B cell (primary cell): ENCODE data around the gene NDOR1. TPM values are rescaled to one million over a fixed set of nuclear protein-coding genes. Genes with fewer than 3 reads are reported as not detected.

Experiments used
- ATAC-seq: fragments of 200-7000 bp; cut with Tn5 transposase; one replicate; pipeline ENCODE4 v1.10.0; 2021; ENCODE audit warnings: low read depth, mild to moderate bottlenecking, moderate number of reproducible peaks, moderate library complexity
- CTCF ChIA-PET: fragments of 350-600 bp; sonication (Branson Sonifier 250); formaldehyde crosslinking; loops from one replicate; lab custom pipeline; 2021; ENCODE audit warnings: antibody characterized with exemption, inconsistent platforms; lab: Charles Lee
- POLR2A ChIA-PET: fragments of 350-600 bp; sonication (Branson Sonifier 250); formaldehyde crosslinking; loops from one replicate; lab custom pipeline; 2021; ENCODE audit warnings: antibody characterized with exemption; lab: Charles Lee
- DNase-seq: peaks from one replicate; pipeline ENCODE4 v3.0.0; 2013
- H2AFZ ChIP-seq: 2 replicates; pipeline ENCODE4 v1.6.1; 2012; ENCODE audit warnings: mild to moderate bottlenecking, low read depth, low read length; ENCODE audit not compliant: insufficient read depth, poor library complexity, severe bottlenecking
- H3K27ac ChIP-seq, 2 donors: 1 replicate in 1 of 2; 2 replicates in 1 of 2; pipeline ENCODE4 v1.5.1; 2012 to 2013; ENCODE audit warnings: low read length in 2 of 2, mild to moderate bottlenecking in 2 of 2, moderate library complexity in 1 of 2
- H3K27me3 ChIP-seq, 4 experiments: fragments of 200-600 bp in 1 of 4; sonication (generic) in 1 of 4; replicated peaks in 1 of 4; 1 replicate in 2 of 4; 2 replicates in 2 of 4; pipeline versions ENCODE4 v1.6.1 to v1.7.0; 2013 to 2016; ENCODE audit warnings: low read length in 3 of 4, mild to moderate bottlenecking in 2 of 4, mixed read lengths in 1 of 4, moderate library complexity in 1 of 4; ENCODE audit not compliant: insufficient read depth in 4 of 4, control insufficient read depth in 3 of 4; ENCODE audit errors: control extremely low read depth in 1 of 4
- H3K36me3 ChIP-seq, 2 experiments: replicated peaks in 1 of 2; 1 replicate in 1 of 2; 2 replicates in 1 of 2; pipeline versions ENCODE4 v1.6.1 to v1.7.1; 2013; ENCODE audit warnings: low read length in 1 of 2; ENCODE audit not compliant: insufficient read depth in 2 of 2, control insufficient read depth in 1 of 2; ENCODE audit errors: control extremely low read depth in 1 of 2, extremely low read depth in 1 of 2
- H3K4me1 ChIP-seq, 2 donors: fragments of 200-600 bp in 1 of 2; sonication (generic) in 1 of 2; 1 replicate in 1 of 2; 2 replicates in 1 of 2; pipeline versions ENCODE4 v1.5.1 to v1.6.1; 2013 to 2017; ENCODE audit warnings: low read length in 2 of 2; ENCODE audit not compliant: control insufficient read depth in 2 of 2, insufficient read depth in 2 of 2
- H3K4me2 ChIP-seq: replicated peaks from 2 replicates; pipeline ENCODE3; 2012; ENCODE audit warnings: mild to moderate bottlenecking, low read depth, low read length; ENCODE audit not compliant: poor library complexity, severe bottlenecking
- H3K4me3 ChIP-seq, 5 experiments: fragments of 200-600 bp in 1 of 5; sonication (generic) in 1 of 5; 1 replicate in 3 of 5; 2 replicates in 2 of 5; pipeline versions ENCODE4 v1.5.1 to v1.7.0; 2011 to 2016; ENCODE audit warnings: low read length in 4 of 5, mild to moderate bottlenecking in 4 of 5, low read depth in 2 of 5, control low read depth in 1 of 5, moderate library complexity in 1 of 5; ENCODE audit not compliant: insufficient read depth in 1 of 5; ENCODE audit errors: control extremely low read depth in 1 of 5, extremely low read depth in 1 of 5
- H3K79me2 ChIP-seq: fragments of 200-600 bp; sonication (generic); one replicate; pipeline ENCODE4 v1.6.0; 2016; ENCODE audit warnings: low read length; ENCODE audit not compliant: control insufficient read depth, insufficient read depth
- H3K9ac ChIP-seq: fragments of 200-600 bp; sonication (generic); 2 replicates; pipeline ENCODE4 v1.6.1; 2017; ENCODE audit warnings: mild to moderate bottlenecking, low read length, moderate library complexity
- H3K9me3 ChIP-seq, 3 donors: one replicate each; pipeline versions ENCODE4 v1.6.1 to v1.7.1; 2013; ENCODE audit warnings: low read length in 2 of 3; ENCODE audit not compliant: control insufficient read depth in 2 of 3, insufficient read depth in 1 of 3; ENCODE audit errors: control extremely low read depth in 1 of 3
- H4K20me1 ChIP-seq: 2 replicates; pipeline ENCODE4 v1.6.0; 2012; ENCODE audit warnings: mild to moderate bottlenecking, low read length; ENCODE audit not compliant: insufficient read depth, control insufficient read depth, poor library complexity, severe bottlenecking
- H3K27ac Mint-ChIP-seq: one replicate; pipeline ENCODE4 v1.8.0; 2021; ENCODE audit warnings: mixed read lengths
- H3K27me3 Mint-ChIP-seq: one replicate; pipeline ENCODE4 v1.8.0; 2021; ENCODE audit warnings: mixed read lengths
- H3K4me1 Mint-ChIP-seq: one replicate; pipeline ENCODE4 v1.8.0; 2021; ENCODE audit warnings: mixed read lengths
- H3K4me3 Mint-ChIP-seq: one replicate; pipeline ENCODE4 v1.8.0; 2021; ENCODE audit warnings: mixed read lengths
- H3K9me3 Mint-ChIP-seq: one replicate; pipeline ENCODE4 v1.8.0; 2022; ENCODE audit warnings: mixed read lengths; ENCODE audit not compliant: insufficient read depth
- CTCF ChIP-seq: fragments of 200-600 bp; IDR thresholded peaks from one replicate; pipeline ENCODE4 v1.8.0; 2022; ENCODE audit warnings: antibody characterized with exemption, mild to moderate bottlenecking
- EZH2 ChIP-seq: IDR thresholded peaks from 2 replicates; pipeline ENCODE4 v1.6.1; 2012; ENCODE audit warnings: borderline replicate concordance, low read depth, mild to moderate bottlenecking, moderate library complexity, low read length; ENCODE audit not compliant: insufficient read depth, poor library complexity, severe bottlenecking
- WGBS: methylation state at CpG from one replicate; pipeline ENCODE4 v1.1.5; 2013; ENCODE audit warnings: missing lambda C conversion rate; ENCODE audit not compliant: insufficient coverage; 5-methylcytosine and 5-hydroxymethylcytosine counted together
- intact Hi-C: fragments of 100-400 bp; cut with micrococcal nuclease; formaldehyde crosslinking; loops from one replicate; pipeline ENCODE4 v1.10.0; 2022
- polyA plus RNA-seq: library from polyadenylated mRNA; depleted of rRNA; stranded (reverse); fragments of >200 nt; gene quantifications from 2 replicates; pipeline ENCODE4 v1.2.3, GENCODE V29; 2012
- total RNA-seq, 2 donors: library from RNA; stranded (reverse); fragments of 120-200 nt in 1 of 2; gene quantifications; 1 replicate in 1 of 2; 2 replicates in 1 of 2; pipeline versions ENCODE4 v1.2.3 to v1.2.4, GENCODE V29; 2013 to 2022

Gene NDOR1
- total and polyA plus RNA-seq, 2 donors (not counting 1 experiment from before 2014, with no cell fraction given) = 36.4 to 40.9 TPM

GRCh38 chr9:137199411-137200121, 5.9 kb upstream of the NDOR1 start:
- Histone ChIP-seq H3K27ac (no peak overlapping the region), H3K4me3 (peak overlapping the region in 3 of 5 experiments; percentile 18 to 33 (median 29)), H3K4me2 (peak overlapping the region; percentile 96), H3K36me3 (peaks cover 0 to 5% of the 10 kb centered on the region in 2 experiments), H2AFZ (no peak overlapping the region), H3K4me1 (peaks cover 26 to 35% of the 10 kb centered on the region in 2 donors), H4K20me1 (peaks cover 44% of the 10 kb centered on the region), H3K79me2 (peaks cover 80% of the 10 kb centered on the region), H3K9me3 (no peaks in the 10 kb centered on the region), H3K9ac (no peak overlapping the region), H3K27me3 (peaks cover 0 to 6% (median 0%) of the 10 kb centered on the region in 4 experiments)
- Mint-ChIP-seq H3K27ac (peak overlapping the region; percentile 80), H3K27me3 (no peaks in the 10 kb centered on the region), H3K4me1 (peaks cover 25% of the 10 kb centered on the region), H3K9me3 (no peaks in the 10 kb centered on the region), H3K4me3 (peak overlapping the region; percentile 77)
- TF ChIP-seq CTCF = no peak
- no peak for TF ChIP-seq EZH2
- ATAC-seq = no peak
- POLR2A ChIA-PET = interaction anchor here (0.6 to 2.0 kb wide), 2 partner anchors 11 to 75 kb away, joined by 3 to 18 read pairs; partner anchors contain the start of genes ANAPC2 and SSNA1
- DNase-seq = peak; percentile 33
- WGBS = 37% methylated on average over 45 of the region's 51 CpGs
- CTCF ChIA-PET = interaction anchor here (1.5 kb wide), 1 partner anchor 11 kb away, joined by 7 read pairs; the partner anchor contains the start of genes ANAPC2 and SSNA1
- intact Hi-C loops = loop anchor here (1.0 to 10.0 kb wide), 8 partner anchors 11 to 315 kb away; partner anchors contain the start of genes ANAPC2, NELFB, SAPCD2 and SSNA1
